MCF 10A (cell line): Measurements from ENCODE around the gene SPG21. TPM values are rescaled to one million over a fixed set of nuclear protein-coding genes. Genes with fewer than 3 reads are reported as not detected.

Experiments used
- BruUV-seq: library from RNA; stranded (reverse); fragments of 400-500 nt; replicated peaks from 2 replicates; lab custom pipeline; 2021; lab: Mats Ljungman, UMichigan
- CTCF ChIA-PET: fragments of 300-600 bp; sonication (Branson Sonifier 250); formaldehyde crosslinking; extraction: SDS; loops from one replicate; lab custom pipeline; 2021; ENCODE audit warnings: antibody characterized with exemption, inconsistent platforms; lab: Yijun Ruan, JAX
- POLR2A ChIA-PET: fragments of 300-600, 350-650 bp; sonication (Branson Sonifier 250); formaldehyde crosslinking; extraction: SDS; loops from one replicate; lab custom pipeline; 2020; ENCODE audit warnings: antibody characterized with exemption, inconsistent platforms; lab: Yijun Ruan, JAX
- DNase-seq: peaks from one replicate; pipeline ENCODE4 v3.0.0-alpha.2; 2018; ENCODE audit not compliant: unreplicated experiment
- H3K27ac Mint-ChIP-seq: one replicate; pipeline ENCODE4 v1.8.0; 2022; ENCODE audit warnings: mild to moderate bottlenecking, low read depth, mixed read lengths; ENCODE audit not compliant: unreplicated experiment
- H3K27me3 Mint-ChIP-seq: one replicate; pipeline ENCODE4 v1.8.0; 2022; ENCODE audit warnings: mixed read lengths; ENCODE audit not compliant: insufficient read depth, unreplicated experiment
- H3K36me3 Mint-ChIP-seq: one replicate; pipeline ENCODE4 v1.8.0; 2022; ENCODE audit warnings: mild to moderate bottlenecking, moderate library complexity, mixed read lengths; ENCODE audit not compliant: insufficient read depth, unreplicated experiment
- H3K4me1 Mint-ChIP-seq: one replicate; pipeline ENCODE4 v1.8.0; 2022; ENCODE audit warnings: mixed read lengths; ENCODE audit not compliant: insufficient read depth, unreplicated experiment
- H3K4me3 Mint-ChIP-seq: one replicate; pipeline ENCODE4 v1.8.0; 2022; ENCODE audit warnings: mild to moderate bottlenecking, moderate library complexity, mixed read lengths; ENCODE audit not compliant: unreplicated experiment
- H3K9me3 Mint-ChIP-seq: one replicate; pipeline ENCODE4 v1.8.0; 2022; ENCODE audit warnings: mixed read lengths; ENCODE audit not compliant: unreplicated experiment
- intact Hi-C: fragments of 100-400 bp; cut with micrococcal nuclease; formaldehyde crosslinking; loops from 2 replicates; pipeline ENCODE4 v1.14.1; 2022
- total RNA-seq: library from RNA; stranded (reverse); gene quantifications from 2 replicates; pipeline ENCODE4 v1.2.3, GENCODE V29; 2022
- TF ChIP-seq, protein P1 (sequence below): fragments of 200-600 bp; IDR thresholded peaks from one replicate; pipeline ENCODE4 v1.8.0; 2022; ENCODE audit warnings: antibody characterized with exemption, mild to moderate bottlenecking; ENCODE audit not compliant: unreplicated experiment

SPG21 gene
- total RNA-seq, 1 experiment from 2014 or later, result 63.1 TPM

DNA sequence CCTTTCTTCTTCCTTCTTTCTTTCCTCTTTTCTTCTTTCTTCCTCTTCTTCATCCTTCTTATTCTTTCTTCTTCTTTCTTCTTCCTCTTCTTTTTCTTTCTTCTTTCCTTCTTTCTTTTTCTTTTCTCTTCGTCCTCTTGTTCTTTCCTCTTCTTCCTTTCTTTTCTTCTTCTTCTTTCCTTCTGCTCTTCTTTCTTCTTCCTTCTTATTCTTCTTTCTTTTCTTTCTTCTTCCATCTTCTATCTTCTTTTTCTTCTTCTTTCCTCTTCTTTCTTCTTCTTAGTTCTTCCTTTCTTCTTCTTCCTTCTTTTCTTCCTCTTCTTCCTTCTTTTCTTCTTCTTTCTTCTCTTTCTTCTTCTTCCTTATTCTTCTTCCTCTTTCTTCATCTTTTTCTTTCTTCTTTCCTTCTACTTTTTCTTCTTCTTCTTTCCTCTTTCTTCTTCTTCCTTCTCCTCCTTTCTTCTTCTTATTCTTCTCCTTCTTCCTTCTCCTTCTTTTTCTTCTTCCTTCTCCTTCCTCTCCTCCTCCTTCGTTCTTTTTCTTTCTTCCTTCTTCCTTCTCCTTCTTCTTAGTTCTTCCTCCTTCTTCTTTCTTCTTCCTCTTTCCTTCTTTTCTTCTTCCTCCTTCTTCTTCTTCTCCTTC, 37.8 kb downstream of the SPG21 start:
- H3K27ac Mint-ChIP-seq, result no peak overlapping the region
- H3K27me3 Mint-ChIP-seq, result no peaks in the 10 kb centered on the region
- H3K4me3 Mint-ChIP-seq, result no peak overlapping the region
- no peaks in the 10 kb centered on the region for H3K4me1 Mint-ChIP-seq
- peaks cover 20% of the 10 kb centered on the region for H3K36me3 Mint-ChIP-seq
- POLR2A ChIA-PET, result no interaction called here
- DNase-seq, result no peak
- BruUV-seq, result no TSS peak
- TF ChIP-seq, protein P1, sequence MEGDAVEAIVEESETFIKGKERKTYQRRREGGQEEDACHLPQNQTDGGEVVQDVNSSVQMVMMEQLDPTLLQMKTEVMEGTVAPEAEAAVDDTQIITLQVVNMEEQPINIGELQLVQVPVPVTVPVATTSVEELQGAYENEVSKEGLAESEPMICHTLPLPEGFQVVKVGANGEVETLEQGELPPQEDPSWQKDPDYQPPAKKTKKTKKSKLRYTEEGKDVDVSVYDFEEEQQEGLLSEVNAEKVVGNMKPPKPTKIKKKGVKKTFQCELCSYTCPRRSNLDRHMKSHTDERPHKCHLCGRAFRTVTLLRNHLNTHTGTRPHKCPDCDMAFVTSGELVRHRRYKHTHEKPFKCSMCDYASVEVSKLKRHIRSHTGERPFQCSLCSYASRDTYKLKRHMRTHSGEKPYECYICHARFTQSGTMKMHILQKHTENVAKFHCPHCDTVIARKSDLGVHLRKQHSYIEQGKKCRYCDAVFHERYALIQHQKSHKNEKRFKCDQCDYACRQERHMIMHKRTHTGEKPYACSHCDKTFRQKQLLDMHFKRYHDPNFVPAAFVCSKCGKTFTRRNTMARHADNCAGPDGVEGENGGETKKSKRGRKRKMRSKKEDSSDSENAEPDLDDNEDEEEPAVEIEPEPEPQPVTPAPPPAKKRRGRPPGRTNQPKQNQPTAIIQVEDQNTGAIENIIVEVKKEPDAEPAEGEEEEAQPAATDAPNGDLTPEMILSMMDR, result no peak
- H3K9me3 Mint-ChIP-seq, result peaks cover 34% of the 10 kb centered on the region
- CTCF ChIA-PET, result no interaction called here
- intact Hi-C loops, result no loop called here

DNA sequence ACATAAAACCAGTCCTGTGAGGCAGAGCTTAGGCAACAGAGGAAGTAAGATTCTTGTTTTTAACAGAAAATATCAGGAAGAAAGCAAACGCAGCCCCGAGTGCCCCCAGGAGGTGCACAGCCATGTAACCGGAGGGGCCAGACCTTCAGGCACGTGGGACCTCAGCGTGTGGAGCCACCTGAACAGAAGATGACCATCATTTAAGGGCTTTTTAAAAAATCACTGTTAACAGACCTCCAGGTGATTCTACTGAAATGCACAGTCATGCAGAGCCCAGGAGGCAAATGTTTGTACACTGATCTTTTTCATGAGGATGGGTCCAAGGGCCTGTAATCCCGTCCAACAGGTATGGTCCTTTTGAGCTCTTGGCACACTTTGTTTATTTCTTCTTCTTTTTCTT, 38.8 kb downstream of the SPG21 start:
- H3K4me1 Mint-ChIP-seq, result no peaks in the 10 kb centered on the region
- H3K27ac Mint-ChIP-seq, result peak overlapping the region; percentile 10
- intact Hi-C loops, result no loop called here
- TF ChIP-seq, protein P1, result no peak
- H3K36me3 Mint-ChIP-seq, result peaks cover 16% of the 10 kb centered on the region
- no peak for DNase-seq
- BruUV-seq, result no TSS peak
- ChIA-PET POLR2A (no interaction called here), CTCF (no interaction called here)
- H3K4me3 Mint-ChIP-seq, result no peak overlapping the region
- H3K27me3 Mint-ChIP-seq, result no peaks in the 10 kb centered on the region
- peaks cover 34% of the 10 kb centered on the region for H3K9me3 Mint-ChIP-seq

DNA sequence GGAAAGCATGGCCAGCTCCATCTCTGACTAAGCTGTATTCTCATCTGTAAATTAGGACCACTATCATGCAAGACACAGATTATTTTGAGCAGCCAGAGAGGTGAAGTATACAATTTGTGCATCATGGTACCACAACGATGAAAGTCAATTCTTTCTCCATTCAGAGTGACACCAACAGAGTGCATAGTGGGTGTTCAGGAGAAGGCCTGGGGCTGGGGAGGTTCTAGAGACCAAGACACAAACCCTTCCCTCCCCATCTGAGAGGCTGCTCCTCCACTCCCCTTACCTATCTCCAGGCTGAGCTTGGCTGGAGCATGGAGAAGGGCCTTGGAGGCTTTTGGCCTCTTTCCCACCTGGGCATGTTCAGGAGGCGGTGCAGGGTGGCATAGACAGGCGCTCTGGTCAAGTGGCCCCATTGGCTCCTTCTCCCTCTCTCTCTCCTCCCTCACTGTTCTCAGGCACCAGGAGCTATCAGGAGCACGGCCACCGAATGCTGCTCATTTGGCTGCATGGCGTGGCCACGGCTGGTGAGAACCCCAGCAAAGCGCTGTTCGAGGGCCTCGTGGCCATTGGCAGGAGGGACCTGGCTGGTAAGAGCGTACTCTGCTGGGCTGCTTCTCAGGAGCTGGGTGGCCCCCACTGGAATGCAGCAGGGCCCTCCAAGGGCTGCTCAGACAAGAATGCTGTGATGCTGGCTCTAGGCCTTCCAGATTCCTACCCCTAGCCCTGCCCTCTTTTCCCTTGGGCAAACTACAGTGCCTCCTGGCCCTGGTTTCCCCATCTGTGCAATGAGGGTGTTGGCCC, 40.1 kb downstream of the SPG21 start:
- intact Hi-C loops, result no loop called here
- CTCF ChIA-PET, result interaction anchor here (0.5 to 0.6 kb wide), 2 partner anchors 76 to 1054 kb away, joined by 3 read pairs; no protein-coding TSS in a partner anchor

DNA sequence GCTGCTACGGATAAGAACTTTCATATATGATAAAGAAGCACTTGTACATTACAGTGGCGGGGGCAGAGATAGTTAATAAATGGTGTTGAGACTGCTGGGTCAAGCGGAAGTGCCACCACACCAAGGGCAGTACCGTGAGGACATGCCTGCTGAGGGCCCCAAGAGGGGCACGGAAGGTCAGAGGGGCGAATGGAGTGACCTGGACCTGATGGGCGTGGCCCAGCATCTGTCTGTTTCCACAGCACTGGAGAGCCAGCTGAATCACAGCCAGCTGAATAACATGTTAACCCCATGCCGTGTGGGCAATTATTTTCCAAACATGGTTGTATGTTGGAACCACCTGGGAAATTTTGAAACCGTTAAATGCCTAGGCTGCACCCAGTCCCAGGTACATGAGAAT, 40.8 kb downstream of the SPG21 start:
- intact Hi-C loops, result no loop called here
- POLR2A ChIA-PET, result no interaction called here
- Mint-ChIP-seq H3K4me1 (no peaks in the 10 kb centered on the region), H3K9me3 (peaks cover 21% of the 10 kb centered on the region), H3K36me3 (peaks cover 7% of the 10 kb centered on the region), H3K4me3 (no peak overlapping the region), H3K27me3 (no peaks in the 10 kb centered on the region), H3K27ac (no peak overlapping the region)
- CTCF ChIA-PET, result interaction anchor here (0.5 kb wide), 1 partner anchor 75 kb away, joined by 3 read pairs; no protein-coding TSS in a partner anchor
- TF ChIP-seq, protein P1, result no peak
- DNase-seq, result no peak
- BruUV-seq, result no TSS peak

More for the DNA sequence above, 40.1 kb downstream of the SPG21 start:
- Mint-ChIP-seq H3K27me3 (no peaks in the 10 kb centered on the region), H3K4me3 (no peak overlapping the region), H3K4me1 (no peaks in the 10 kb centered on the region), H3K9me3 (peaks cover 28% of the 10 kb centered on the region), H3K36me3 (peaks cover 7% of the 10 kb centered on the region), H3K27ac (no peak overlapping the region)
- POLR2A ChIA-PET, result interaction anchor here (0.6 kb wide), 1 partner anchor 284 kb away, joined by 3 read pairs; no protein-coding TSS in a partner anchor
- DNase-seq, result no peak
- TF ChIP-seq, protein P1, result no peak
- BruUV-seq, result no TSS peak
